Stimulated activated naive B cell treated with anti-CD40 and anti-IgM and Interleukin-4, amounts not matched to agents 10 μg/mL and 1 μg/mL and 100 μg/mL, for 72 hours (primary cell): ENCODE measurements around the gene HNRNPA1L2.
"Not testable (repeated sequence)": the region's sequence is repeated elsewhere in the genome, so short reads cannot be mapped to it uniquely, and the experiment has no call there.

ENCODE experiments used
- ATAC-seq, 2 donors: fragments of 150-1000 bp; cut with Tn5 transposase; replicated peaks; 2 replicates each; pipeline ENCODE4 v1.10.0; 2021; ENCODE audit warnings: moderate library complexity in 1 of 2
- DNase-seq: peaks from one replicate; pipeline ENCODE4 v3.0.0; 2021
- H3K27ac Mint-ChIP-seq: one replicate; pipeline ENCODE4 v1.8.0; 2022; ENCODE audit warnings: mild to moderate bottlenecking, mixed read lengths
- H3K27me3 Mint-ChIP-seq, 2 donors: one replicate each; pipeline ENCODE4 v1.8.0; 2022; ENCODE audit warnings: mixed read lengths in 2 of 2
- H3K36me3 Mint-ChIP-seq, 2 donors: one replicate each; pipeline ENCODE4 v1.8.0; 2022; ENCODE audit warnings: mixed read lengths in 2 of 2, mild to moderate bottlenecking in 1 of 2
- H3K4me1 Mint-ChIP-seq, 2 donors: one replicate each; pipeline ENCODE4 v1.8.0; 2022; ENCODE audit warnings: mixed read lengths in 2 of 2, mild to moderate bottlenecking in 1 of 2
- H3K4me3 Mint-ChIP-seq, 2 donors: one replicate each; pipeline ENCODE4 v1.8.0; 2022; ENCODE audit warnings: mild to moderate bottlenecking in 2 of 2, mixed read lengths in 2 of 2, moderate library complexity in 1 of 2
- H3K9me3 Mint-ChIP-seq, 2 donors: one replicate each; pipeline ENCODE4 v1.8.0; 2022; ENCODE audit warnings: mixed read lengths in 2 of 2, mild to moderate bottlenecking in 1 of 2

Gene HNRNPA1L2

DNA sequence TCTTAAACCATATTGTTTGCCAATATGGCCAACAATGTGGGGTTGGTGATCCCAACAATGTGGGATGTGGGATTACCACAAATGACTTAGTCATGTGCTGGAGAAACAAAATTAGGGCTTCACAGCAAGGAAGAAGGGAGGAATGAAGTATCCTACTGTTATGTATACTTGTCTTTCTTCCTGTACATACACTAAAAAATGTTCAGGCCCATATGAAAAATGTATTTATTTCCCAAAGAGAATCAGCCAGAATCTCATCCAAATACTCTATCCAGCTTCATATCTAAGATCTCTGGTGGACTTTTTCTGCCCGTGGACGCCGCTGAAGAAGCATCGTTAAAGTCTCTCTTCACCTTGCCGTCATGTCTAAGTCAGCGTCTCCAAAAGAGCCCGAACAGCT is at the start of gene HNRNPA1L2:
TSS of gene HNRNPA1L2 (plus strand) at position 301 of the 400 bp plus-strand sequence. CDS start at position 363, 62 bp downstream.
- H3K9me3 Mint-ChIP-seq: no peaks in the 10 kb centered on the region
- DNase-seq: no peak
- H3K4me3 Mint-ChIP-seq: no peak within 1 kb of the TSS
- no peak for ATAC-seq
- H3K36me3 Mint-ChIP-seq: peaks cover 35 to 51% of the 10 kb centered on the region in 2 donors
- no peaks in the 10 kb centered on the region for H3K27me3 Mint-ChIP-seq
- H3K27ac Mint-ChIP-seq: no peak within 1 kb of the TSS
- H3K4me1 Mint-ChIP-seq: peaks cover 0 to 2% of the 10 kb centered on the region in 2 donors

- H3K4me3 Mint-ChIP-seq, DNase-seq, H3K27ac Mint-ChIP-seq, ATAC-seq, H3K36me3 Mint-ChIP-seq, H3K9me3 Mint-ChIP-seq, H3K4me1 Mint-ChIP-seq: not testable (repeated sequence)
- H3K27me3 Mint-ChIP-seq: peaks cover 44 to 68% of the 10 kb centered on the region in 2 donors
These were observed 49.1 kb upstream of the HNRNPA1L2 start for GRCh38 chr13:52593175-52593574.

DNA sequence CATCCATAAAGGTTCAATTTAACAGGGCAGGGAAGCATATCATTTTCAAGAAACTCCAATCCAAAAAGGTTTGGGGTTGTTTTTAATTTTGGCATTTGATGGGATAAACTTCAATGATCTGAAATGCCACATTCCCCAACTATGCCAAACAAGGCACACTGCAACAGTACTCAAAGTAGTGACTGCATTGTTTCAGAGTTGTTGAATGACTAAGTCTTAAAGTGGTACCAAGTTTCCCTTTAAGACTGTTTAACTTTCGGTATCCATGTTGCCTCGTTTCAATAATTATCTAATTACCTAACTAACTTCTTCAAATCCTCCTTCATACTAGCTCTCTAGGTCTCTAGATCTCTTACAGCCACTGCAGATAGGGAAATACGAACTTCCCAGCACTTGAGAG is 48.4 kb upstream of the HNRNPA1L2 start:
- H3K36me3 Mint-ChIP-seq, H3K4me1 Mint-ChIP-seq, H3K4me3 Mint-ChIP-seq, H3K9me3 Mint-ChIP-seq, ATAC-seq, DNase-seq, H3K27ac Mint-ChIP-seq: not testable (repeated sequence)
- H3K27me3 Mint-ChIP-seq: peaks cover 48 to 69% of the 10 kb centered on the region in 2 donors

- not testable (repeated sequence) for H3K4me1 Mint-ChIP-seq, H3K36me3 Mint-ChIP-seq, H3K27ac Mint-ChIP-seq, ATAC-seq, H3K4me3 Mint-ChIP-seq, DNase-seq, H3K9me3 Mint-ChIP-seq
- peaks cover 51 to 70% of the 10 kb centered on the region in 2 donors for H3K27me3 Mint-ChIP-seq
These were observed 47.9 kb upstream of the HNRNPA1L2 start for GRCh38 chr13:52594295-52594694.

GRCh38 chr13:52597676-52598075 is 44.6 kb upstream of the HNRNPA1L2 start:
- H3K27me3 Mint-ChIP-seq: peaks cover 39 to 56% of the 10 kb centered on the region in 2 donors
- no peaks in the 10 kb centered on the region for H3K9me3 Mint-ChIP-seq
- DNase-seq (no peak), ATAC-seq (no peak)
- peaks cover 8 to 15% of the 10 kb centered on the region in 2 donors for H3K4me1 Mint-ChIP-seq
- H3K27ac Mint-ChIP-seq: no peak overlapping the region
- H3K4me3 Mint-ChIP-seq: no peak overlapping the region
- no peaks in the 10 kb centered on the region for H3K36me3 Mint-ChIP-seq

DNA sequence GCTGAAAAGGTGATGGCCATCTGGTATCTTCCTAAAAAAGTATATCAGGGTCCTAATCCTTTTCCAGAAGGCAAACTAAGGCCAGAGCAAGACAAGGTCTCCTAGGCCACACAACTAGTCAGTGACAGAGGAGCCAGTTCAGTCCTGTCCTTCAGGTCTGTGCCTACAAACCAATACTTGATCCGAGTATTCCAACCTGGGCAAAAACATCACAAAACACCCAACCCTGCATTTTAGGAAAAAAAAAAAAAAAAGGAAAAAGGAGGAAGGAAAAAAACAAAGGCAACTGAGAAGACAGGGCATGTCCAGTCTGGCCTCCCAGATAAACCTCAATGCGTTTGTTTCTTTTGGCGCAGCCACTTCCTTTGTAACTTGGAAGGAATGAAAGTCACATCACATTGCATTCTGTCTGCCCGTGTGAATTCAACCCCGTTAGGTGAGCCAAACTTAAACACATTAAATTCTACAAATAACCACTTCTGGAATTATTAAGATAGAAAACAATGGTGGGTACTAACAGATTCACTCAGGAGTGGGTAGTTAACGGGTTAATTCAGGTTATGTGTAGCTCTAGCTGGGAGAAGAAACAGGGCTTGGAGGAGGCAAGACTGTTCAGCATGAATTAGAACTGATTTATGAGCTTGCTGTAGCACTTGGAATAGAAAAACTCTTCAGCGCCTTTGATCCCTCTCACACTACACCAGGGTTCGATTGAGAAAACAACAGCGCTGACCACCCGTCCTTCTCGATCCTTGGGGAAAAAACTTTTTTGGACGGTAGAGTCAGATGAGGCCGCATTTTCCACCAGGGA is 43.0 kb upstream of the HNRNPA1L2 start:
- no peak for DNase-seq
- Mint-ChIP-seq H3K9me3 (no peaks in the 10 kb centered on the region), H3K4me1 (peaks cover 9 to 18% of the 10 kb centered on the region in 2 donors), H3K4me3 (peak overlapping the region; percentile 75 to 78), H3K36me3 (no peaks in the 10 kb centered on the region), H3K27me3 (peaks cover 36 to 54% of the 10 kb centered on the region in 2 donors), H3K27ac (no peak overlapping the region)
- ATAC-seq: peak; percentile 10 to 14

DNA sequence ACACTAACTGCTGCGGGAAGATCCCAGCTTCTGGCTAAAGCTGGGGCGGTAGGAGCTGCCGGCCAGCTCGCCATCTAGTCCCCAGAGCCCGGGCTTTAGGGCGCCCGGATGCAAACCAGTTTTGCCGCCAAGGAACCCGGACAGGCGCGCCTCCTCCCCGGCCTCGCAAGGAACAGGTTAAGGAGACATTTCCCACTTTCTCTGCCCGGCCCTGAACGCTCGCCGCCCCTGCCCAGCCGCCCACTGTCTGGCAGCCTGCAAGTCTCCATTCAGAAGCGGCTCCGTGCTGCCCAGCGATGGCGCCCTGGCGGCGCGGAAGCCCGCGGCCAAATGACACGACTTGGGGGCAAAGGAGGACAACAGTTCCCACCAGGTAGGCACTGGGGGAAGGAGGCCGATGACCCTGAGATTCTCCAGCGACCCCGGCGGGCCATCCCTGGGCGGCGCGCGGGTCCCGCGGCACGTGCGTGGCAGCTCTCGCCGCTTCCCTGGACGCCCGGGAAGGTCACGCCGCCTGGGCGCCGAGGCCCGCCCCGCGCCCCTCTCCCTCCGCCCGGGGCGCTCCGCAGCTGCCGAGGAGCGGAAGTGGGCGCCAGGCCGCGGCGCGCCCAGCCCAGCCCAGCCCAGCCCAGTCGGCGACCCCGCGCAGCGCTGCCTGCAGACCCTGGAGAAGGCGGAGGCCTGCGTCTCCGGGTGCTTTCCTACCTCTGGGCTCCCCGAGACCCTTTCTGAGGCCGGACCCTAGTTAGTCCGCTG is 42.2 kb upstream of the HNRNPA1L2 start:
- DNase-seq (no peak), ATAC-seq (peak; percentile 49)
- H3K4me3 Mint-ChIP-seq: peak overlapping the region; percentile 75 to 78
- no peaks in the 10 kb centered on the region for H3K36me3 Mint-ChIP-seq
- H3K27ac Mint-ChIP-seq: no peak overlapping the region
- H3K4me1 Mint-ChIP-seq: peaks cover 9 to 18% of the 10 kb centered on the region in 2 donors
- no peaks in the 10 kb centered on the region for H3K9me3 Mint-ChIP-seq
- peaks cover 36 to 46% of the 10 kb centered on the region in 2 donors for H3K27me3 Mint-ChIP-seq

DNA sequence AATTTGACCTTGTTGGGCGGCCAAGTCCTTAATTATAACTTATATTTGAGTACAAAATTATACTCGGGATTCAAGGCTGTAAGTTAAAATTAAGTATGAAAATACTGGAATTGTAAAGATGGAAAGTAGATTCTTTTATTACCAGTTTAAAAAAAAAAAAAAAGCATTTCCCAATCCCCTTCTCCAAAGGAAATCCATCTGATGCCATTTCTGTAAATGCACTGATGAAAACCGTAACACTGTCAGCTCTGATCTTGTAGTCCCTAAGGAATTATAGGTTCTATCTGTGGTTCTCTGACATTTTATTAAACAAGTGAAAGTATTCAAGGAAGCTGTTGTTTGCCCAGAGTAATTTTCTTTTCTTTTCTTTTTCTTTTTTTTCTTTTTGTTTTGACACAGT is 41.6 kb upstream of the HNRNPA1L2 start:
- ATAC-seq: no peak
- peak overlapping the region; percentile 39 to 43 for H3K4me3 Mint-ChIP-seq
- no peak for DNase-seq

GRCh38 chr13:52603316-52603715 is 38.9 kb upstream of the HNRNPA1L2 start:
- H3K9me3 Mint-ChIP-seq, DNase-seq, H3K36me3 Mint-ChIP-seq, H3K27ac Mint-ChIP-seq, ATAC-seq, H3K4me3 Mint-ChIP-seq: not testable (repeated sequence)
- peaks cover 9 to 18% of the 10 kb centered on the region in 2 donors for H3K4me1 Mint-ChIP-seq
- peaks cover 29 to 36% of the 10 kb centered on the region in 2 donors for H3K27me3 Mint-ChIP-seq

More for the DNA sequence above, 41.6 kb upstream of the HNRNPA1L2 start:
- no peaks in the 10 kb centered on the region for H3K36me3 Mint-ChIP-seq
- H3K27me3 Mint-ChIP-seq: peaks cover 36 to 40% of the 10 kb centered on the region in 2 donors
- H3K4me1 Mint-ChIP-seq: peaks cover 9 to 18% of the 10 kb centered on the region in 2 donors
- no peaks in the 10 kb centered on the region for H3K9me3 Mint-ChIP-seq
- H3K27ac Mint-ChIP-seq: no peak overlapping the region

GRCh38 chr13:52606126-52606525 is 36.1 kb upstream of the HNRNPA1L2 start:
- H3K4me1 Mint-ChIP-seq, H3K4me3 Mint-ChIP-seq, ATAC-seq: not testable (repeated sequence)

DNA sequence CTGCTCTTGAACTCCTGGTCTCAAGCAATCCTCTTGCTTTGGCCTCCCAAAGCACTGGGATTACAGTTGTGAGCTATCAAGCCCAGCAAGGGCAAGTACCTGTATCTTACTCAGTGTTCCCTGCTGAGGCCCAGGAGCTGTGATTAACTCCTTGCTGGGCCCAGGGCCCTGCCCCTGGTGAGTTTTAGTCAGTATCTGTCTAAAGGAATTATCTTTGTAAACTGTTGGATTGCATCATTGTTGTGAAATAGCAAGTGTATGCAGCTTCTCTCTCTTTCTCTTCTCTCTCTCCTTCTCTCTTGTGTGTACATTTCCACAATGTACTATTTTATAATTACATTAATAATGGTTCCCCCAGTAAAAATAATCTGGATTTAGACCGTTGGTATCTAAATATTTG is 35.4 kb upstream of the HNRNPA1L2 start:
- not testable (repeated sequence) for ATAC-seq, H3K9me3 Mint-ChIP-seq, DNase-seq, H3K27ac Mint-ChIP-seq, H3K4me1 Mint-ChIP-seq, H3K4me3 Mint-ChIP-seq, H3K36me3 Mint-ChIP-seq
- H3K27me3 Mint-ChIP-seq: peaks cover 26 to 44% of the 10 kb centered on the region in 2 donors

More at GRCh38 chr13:52606126-52606525, 36.1 kb upstream of the HNRNPA1L2 start:
- H3K27me3 Mint-ChIP-seq: peaks cover 25 to 44% of the 10 kb centered on the region in 2 donors
- not testable (repeated sequence) for H3K9me3 Mint-ChIP-seq, H3K36me3 Mint-ChIP-seq, DNase-seq, H3K27ac Mint-ChIP-seq

DNA sequence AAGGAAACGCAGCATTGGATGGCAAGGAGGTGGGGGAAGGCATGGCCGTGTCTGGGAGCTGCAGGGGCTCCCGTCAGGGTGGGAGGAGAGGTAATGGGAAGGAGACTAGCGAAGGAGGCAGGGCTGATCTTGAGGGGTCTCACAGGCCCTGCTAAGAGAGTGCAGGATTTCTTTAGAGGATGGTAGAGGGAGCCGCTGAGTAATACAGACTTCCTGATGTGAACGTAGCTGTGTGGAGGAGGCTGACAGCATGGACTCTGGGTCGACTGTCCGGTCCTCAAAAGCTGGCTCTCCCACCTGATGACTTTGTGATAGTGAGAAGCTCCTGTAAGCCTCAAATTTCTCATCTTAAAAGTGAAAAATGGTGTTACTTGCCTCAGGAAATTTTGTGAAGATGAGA is 34.0 kb upstream of the HNRNPA1L2 start:
- DNase-seq, H3K4me1 Mint-ChIP-seq, ATAC-seq, H3K9me3 Mint-ChIP-seq, H3K36me3 Mint-ChIP-seq, H3K4me3 Mint-ChIP-seq, H3K27ac Mint-ChIP-seq: not testable (repeated sequence)
- H3K27me3 Mint-ChIP-seq: peaks cover 21 to 36% of the 10 kb centered on the region in 2 donors

DNA sequence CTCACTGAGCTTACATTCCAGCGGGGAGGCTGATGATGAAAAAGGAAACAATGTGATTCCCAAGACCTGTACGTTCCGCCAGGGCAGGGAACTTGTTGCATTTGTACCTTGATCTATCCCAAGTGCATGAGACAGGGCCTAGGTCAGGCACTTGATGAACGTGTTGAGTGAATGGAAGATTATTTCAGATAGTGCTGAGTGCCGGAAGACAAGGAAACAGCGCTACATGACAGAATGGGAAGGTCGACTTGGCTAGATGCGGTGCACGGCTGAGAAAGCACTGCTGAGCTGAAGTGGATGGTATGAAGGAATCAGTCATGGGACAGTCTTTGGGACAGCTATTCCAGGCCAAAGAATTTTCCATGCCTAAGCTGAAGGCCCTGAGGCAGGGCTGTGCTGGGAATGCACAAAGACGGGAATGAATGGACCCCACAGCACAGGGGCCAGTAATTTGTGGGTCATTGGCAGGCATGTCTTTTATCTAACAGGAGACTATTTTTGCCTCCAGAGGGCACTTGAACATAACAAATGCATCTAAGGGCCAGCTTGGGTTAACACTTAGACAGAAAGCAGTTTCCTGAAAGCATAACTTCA is 33.1 kb upstream of the HNRNPA1L2 start:
- H3K4me1 Mint-ChIP-seq, DNase-seq, H3K9me3 Mint-ChIP-seq, H3K36me3 Mint-ChIP-seq, H3K27ac Mint-ChIP-seq, H3K4me3 Mint-ChIP-seq: not testable (repeated sequence)
- peaks cover 21 to 32% of the 10 kb centered on the region in 2 donors for H3K27me3 Mint-ChIP-seq
- peak; percentile 68 to 77 for ATAC-seq

GRCh38 chr13:52610158-52610557 is 32.1 kb upstream of the HNRNPA1L2 start:
- not testable (repeated sequence) for H3K4me3 Mint-ChIP-seq, H3K4me1 Mint-ChIP-seq, H3K9me3 Mint-ChIP-seq, ATAC-seq, H3K36me3 Mint-ChIP-seq, H3K27ac Mint-ChIP-seq, DNase-seq
- peaks cover 21 to 32% of the 10 kb centered on the region in 2 donors for H3K27me3 Mint-ChIP-seq
